DND-41 (cell line): Measurements from ENCODE around the gene OPRL1.
"Not testable (repeated sequence)": the region's sequence is repeated elsewhere in the genome, so short reads cannot be mapped to it uniquely, and the experiment has no call there.

Experiments
- ATAC-seq: fragments of 200-7000 bp; cut with Tn5 transposase; 3 replicates; pipeline ENCODE4 v1.9.1; 2021; ENCODE audit warnings: low read depth; ENCODE audit not compliant: insufficient read depth
- DNase-seq: peaks from one replicate; pipeline ENCODE4 v3.0.0-alpha.2; 2020
- H2AFZ ChIP-seq: 2 replicates; pipeline ENCODE4 v1.6.0; 2012; ENCODE audit warnings: low read depth, low read length
- H3K27ac ChIP-seq: 2 replicates; pipeline ENCODE4 v1.5.1; 2012; ENCODE audit warnings: low read length, inconsistent platforms
- H3K27me3 ChIP-seq: fragments of 200-600 bp; sonication (generic); 2 replicates; pipeline ENCODE4 v1.6.0; 2012; ENCODE audit warnings: low read length, mild to moderate bottlenecking, inconsistent platforms; ENCODE audit not compliant: insufficient read depth, poor library complexity
- H3K36me3 ChIP-seq: 2 replicates; pipeline ENCODE4 v1.5.1; 2012; ENCODE audit warnings: low read length, inconsistent platforms; ENCODE audit not compliant: insufficient read depth
- H3K4me1 ChIP-seq: 2 replicates; pipeline ENCODE4 v1.5.1; 2012; ENCODE audit warnings: mild to moderate bottlenecking, low read length; ENCODE audit not compliant: insufficient read depth
- H3K4me2 ChIP-seq: 2 replicates; pipeline ENCODE4 v1.6.0; 2012; ENCODE audit warnings: mild to moderate bottlenecking, moderate library complexity, low read length, inconsistent platforms; ENCODE audit not compliant: insufficient read depth
- H3K4me3 ChIP-seq, 2 experiments: fragments of 200-600 bp in 1 of 2; shearing (Covaris generic) in 1 of 2; 2 replicates each; pipeline ENCODE4 v1.5.1; 2012 to 2016; ENCODE audit warnings: inconsistent platforms in 2 of 2, low read length in 2 of 2, mild to moderate bottlenecking in 2 of 2, low read depth in 1 of 2, moderate library complexity in 1 of 2
- H3K79me2 ChIP-seq: 2 replicates; pipeline ENCODE4 v1.6.0; 2012; ENCODE audit warnings: low read length, inconsistent platforms; ENCODE audit not compliant: insufficient read depth
- H3K9ac ChIP-seq: 2 replicates; pipeline ENCODE4 v1.6.0; 2012; ENCODE audit warnings: low read depth, mild to moderate bottlenecking, inconsistent platforms, low read length, moderate library complexity
- H3K9me3 ChIP-seq: 2 replicates; pipeline ENCODE4 v1.5.1; 2012; ENCODE audit warnings: low read length, moderate library complexity, mild to moderate bottlenecking, inconsistent platforms; ENCODE audit not compliant: insufficient read depth, severe bottlenecking
- H4K20me1 ChIP-seq: 2 replicates; pipeline ENCODE4 v1.6.0; 2012; ENCODE audit warnings: low read length; ENCODE audit not compliant: insufficient read depth
- CTCF ChIP-seq: IDR thresholded peaks from 2 replicates; pipeline ENCODE4 v1.5.1; 2012; ENCODE audit warnings: borderline replicate concordance, low read length, moderate library complexity, mild to moderate bottlenecking; ENCODE audit not compliant: poor library complexity, severe bottlenecking; ENCODE audit errors: extremely low read depth
- EZH2 ChIP-seq: IDR thresholded peaks from 3 replicates; pipeline ENCODE4 v1.6.1; 2012; ENCODE audit warnings: borderline replicate concordance, low read depth, mild to moderate bottlenecking, moderate library complexity, low read length, inconsistent platforms; ENCODE audit not compliant: severe bottlenecking

Gene OPRL1

GRCh38 chr20:64116541-64117431 is 36.9 kb downstream of the OPRL1 start:
- TF ChIP-seq CTCF (no peak), EZH2 (no peak)
- no peak overlapping the region for H3K4me3 ChIP-seq
- H3K4me1 ChIP-seq, result peaks cover 14% of the 10 kb centered on the region
- H2AFZ ChIP-seq, result no peak overlapping the region
- no peak overlapping the region for H3K9ac ChIP-seq
- no peaks in the 10 kb centered on the region for H3K36me3 ChIP-seq
- H3K27me3 ChIP-seq, result peaks cover 4% of the 10 kb centered on the region
- no peaks in the 10 kb centered on the region for H3K9me3 ChIP-seq
- no peaks in the 10 kb centered on the region for H3K79me2 ChIP-seq
- DNase-seq, result no peak
- no peak for ATAC-seq
- no peak overlapping the region for H3K27ac ChIP-seq
- H4K20me1 ChIP-seq, result peaks cover 13% of the 10 kb centered on the region
- H3K4me2 ChIP-seq, result no peak overlapping the region

GRCh38 chr20:64117432-64117777 is 37.5 kb downstream of the OPRL1 start:
- not testable (repeated sequence) for H3K27me3 ChIP-seq, DNase-seq, H3K9me3 ChIP-seq, H3K4me2 ChIP-seq, H3K79me2 ChIP-seq, H3K36me3 ChIP-seq, H2AFZ ChIP-seq, ATAC-seq, H3K4me3 ChIP-seq, H3K27ac ChIP-seq, H3K9ac ChIP-seq
- Histone ChIP-seq H3K4me1 (peaks cover 14% of the 10 kb centered on the region), H4K20me1 (peaks cover 13% of the 10 kb centered on the region)

- DNase-seq (no peak), ATAC-seq (no peak)
- H3K27ac ChIP-seq, result no peak overlapping the region
- no peaks in the 10 kb centered on the region for H3K9me3 ChIP-seq
- no peaks in the 10 kb centered on the region for H3K27me3 ChIP-seq
- no peak overlapping the region for H3K9ac ChIP-seq
- peaks cover 14% of the 10 kb centered on the region for H3K4me1 ChIP-seq
- no peak overlapping the region for H3K4me3 ChIP-seq
- TF ChIP-seq CTCF, result no peak
- no peak for TF ChIP-seq EZH2
- no peaks in the 10 kb centered on the region for H3K36me3 ChIP-seq
- no peaks in the 10 kb centered on the region for H3K79me2 ChIP-seq
- H4K20me1 ChIP-seq, result peaks cover 6% of the 10 kb centered on the region
- no peak overlapping the region for H2AFZ ChIP-seq
- no peak overlapping the region for H3K4me2 ChIP-seq
These were observed 39.4 kb downstream of the OPRL1 start for GRCh38 chr20:64119301-64119680.

GRCh38 chr20:64119681-64120341 is 39.9 kb downstream of the OPRL1 start:
- TF ChIP-seq EZH2 (no peak), CTCF (no peak)
- peak overlapping the region; percentile 60 for H3K4me2 ChIP-seq
- H3K27me3 ChIP-seq, result no peaks in the 10 kb centered on the region
- H3K27ac ChIP-seq, result no peak overlapping the region
- H3K9me3 ChIP-seq, result no peaks in the 10 kb centered on the region
- ATAC-seq, result peak; percentile 18; the same call in 2 of the 3 replicates
- H3K36me3 ChIP-seq, result no peaks in the 10 kb centered on the region
- H3K4me1 ChIP-seq, result peaks cover 14% of the 10 kb centered on the region
- peak overlapping the region; percentile 62 for H2AFZ ChIP-seq
- DNase-seq, result no peak
- H3K79me2 ChIP-seq, result no peaks in the 10 kb centered on the region
- peaks cover under 1% of the 10 kb centered on the region for H4K20me1 ChIP-seq
- peak overlapping the region in 1 of 2 experiments; percentile 45; a peak in 2 of 4 replicates for H3K4me3 ChIP-seq
- H3K9ac ChIP-seq, result peak overlapping the region; percentile 42; the same call in 1 of the 2 replicates
